PFSK-1 (cell line): Measurements from ENCODE around the gene GNS.

Source experiments
- FOXP2 ChIP-seq: optimal IDR thresholded peaks from 2 replicates; pipeline ENCODE3; 2011; ENCODE audit warnings: borderline replicate concordance, control low read depth, inconsistent platforms; ENCODE audit not compliant: insufficient read depth; ENCODE audit errors: extremely low read length, extremely low read depth
- POLR2AphosphoS5 ChIP-seq: IDR thresholded peaks from 2 replicates; pipeline ENCODE4 v1.6.1; 2012; ENCODE audit warnings: low read depth, mild to moderate bottlenecking, control low read depth, low read length, moderate library complexity
- SIN3A ChIP-seq: IDR thresholded peaks from 2 replicates; pipeline ENCODE4 v1.6.1; 2012; ENCODE audit warnings: mild to moderate bottlenecking, low read length, moderate library complexity, borderline replicate concordance; ENCODE audit not compliant: insufficient read depth
- TAF1 ChIP-seq: IDR thresholded peaks from 2 replicates; pipeline ENCODE4 v1.6.1; 2012; ENCODE audit warnings: low read length, control low read depth, borderline replicate concordance; ENCODE audit not compliant: insufficient read depth
- TF ChIP-seq, protein P1 (sequence below), 2 experiments: IDR thresholded peaks; 2 replicates each; pipeline versions ENCODE4 v1.6.1 to v1.8.0; 2011 to 2012; ENCODE audit warnings: low read depth in 2 of 2, low read length in 2 of 2, control low read depth in 1 of 2, inconsistent platforms in 1 of 2, mild to moderate bottlenecking in 1 of 2, moderate library complexity in 1 of 2; ENCODE audit not compliant: insufficient read depth in 1 of 2

The GNS gene

DNA sequence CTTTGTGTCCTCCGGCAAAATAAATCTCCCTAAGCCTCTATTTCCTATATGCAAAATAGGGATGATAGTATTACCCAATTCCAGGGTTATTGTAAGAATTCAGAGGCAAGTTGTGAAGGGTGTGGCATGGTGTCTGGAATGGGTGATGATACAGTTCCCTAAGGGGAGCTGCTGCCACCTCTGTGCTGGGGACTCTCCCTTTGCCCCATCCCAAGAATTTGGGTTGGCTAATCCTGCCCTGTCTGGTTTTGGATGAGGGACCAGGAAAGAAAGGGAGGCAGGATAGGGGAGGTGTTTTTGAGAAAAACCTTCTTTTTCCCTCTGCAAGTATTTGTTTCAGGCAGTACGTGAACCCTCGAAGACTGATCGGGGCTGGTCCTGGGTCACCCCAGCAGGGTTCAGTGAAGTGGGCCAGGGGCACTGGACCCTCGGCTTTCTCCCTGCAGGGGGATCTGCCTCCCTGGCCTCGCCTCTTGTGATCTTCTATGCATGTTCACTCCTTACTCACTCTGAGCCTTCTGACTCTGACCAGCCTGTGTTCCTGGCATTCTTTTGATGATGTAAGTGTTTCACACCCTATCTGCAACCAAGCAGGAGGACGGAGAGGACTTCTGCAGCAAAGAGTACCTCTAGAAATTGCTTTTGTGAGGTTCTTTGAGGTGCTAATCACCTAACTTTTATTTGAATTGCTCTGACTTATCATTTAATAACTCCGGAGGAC, 88.1 kb downstream of the GNS start:
- TF ChIP-seq SIN3A (no peak), FOXP2 (no peak), POLR2AphosphoS5 (no peak), TAF1 (no peak)
- TF ChIP-seq, protein P1, sequence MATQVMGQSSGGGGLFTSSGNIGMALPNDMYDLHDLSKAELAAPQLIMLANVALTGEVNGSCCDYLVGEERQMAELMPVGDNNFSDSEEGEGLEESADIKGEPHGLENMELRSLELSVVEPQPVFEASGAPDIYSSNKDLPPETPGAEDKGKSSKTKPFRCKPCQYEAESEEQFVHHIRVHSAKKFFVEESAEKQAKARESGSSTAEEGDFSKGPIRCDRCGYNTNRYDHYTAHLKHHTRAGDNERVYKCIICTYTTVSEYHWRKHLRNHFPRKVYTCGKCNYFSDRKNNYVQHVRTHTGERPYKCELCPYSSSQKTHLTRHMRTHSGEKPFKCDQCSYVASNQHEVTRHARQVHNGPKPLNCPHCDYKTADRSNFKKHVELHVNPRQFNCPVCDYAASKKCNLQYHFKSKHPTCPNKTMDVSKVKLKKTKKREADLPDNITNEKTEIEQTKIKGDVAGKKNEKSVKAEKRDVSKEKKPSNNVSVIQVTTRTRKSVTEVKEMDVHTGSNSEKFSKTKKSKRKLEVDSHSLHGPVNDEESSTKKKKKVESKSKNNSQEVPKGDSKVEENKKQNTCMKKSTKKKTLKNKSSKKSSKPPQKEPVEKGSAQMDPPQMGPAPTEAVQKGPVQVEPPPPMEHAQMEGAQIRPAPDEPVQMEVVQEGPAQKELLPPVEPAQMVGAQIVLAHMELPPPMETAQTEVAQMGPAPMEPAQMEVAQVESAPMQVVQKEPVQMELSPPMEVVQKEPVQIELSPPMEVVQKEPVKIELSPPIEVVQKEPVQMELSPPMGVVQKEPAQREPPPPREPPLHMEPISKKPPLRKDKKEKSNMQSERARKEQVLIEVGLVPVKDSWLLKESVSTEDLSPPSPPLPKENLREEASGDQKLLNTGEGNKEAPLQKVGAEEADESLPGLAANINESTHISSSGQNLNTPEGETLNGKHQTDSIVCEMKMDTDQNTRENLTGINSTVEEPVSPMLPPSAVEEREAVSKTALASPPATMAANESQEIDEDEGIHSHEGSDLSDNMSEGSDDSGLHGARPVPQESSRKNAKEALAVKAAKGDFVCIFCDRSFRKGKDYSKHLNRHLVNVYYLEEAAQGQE (IDR thresholded peaks at IDR 0.05; ENCODE audit: insufficient read depth in 1 of 2, low read depth in 2 of 2, low read length in 2 of 2) = no peak

GRCh38 chr12:64670019-64670418, 89.2 kb downstream of the GNS start:
- no peak for TF ChIP-seq SIN3A
- TF ChIP-seq FOXP2 = no peak
- no peak for TF ChIP-seq POLR2AphosphoS5
- no peak for TF ChIP-seq TAF1

- no peak for TF ChIP-seq POLR2AphosphoS5
- TF ChIP-seq, protein P1 (IDR thresholded peaks at IDR 0.05; ENCODE audit: insufficient read depth in 1 of 2, low read depth in 2 of 2, low read length in 2 of 2) = peak; percentile 62 to 76; a peak in 3 of 4 replicates
Observed at GRCh38 chr12:64669270-64669842, 89.8 kb downstream of the GNS start.

DNA sequence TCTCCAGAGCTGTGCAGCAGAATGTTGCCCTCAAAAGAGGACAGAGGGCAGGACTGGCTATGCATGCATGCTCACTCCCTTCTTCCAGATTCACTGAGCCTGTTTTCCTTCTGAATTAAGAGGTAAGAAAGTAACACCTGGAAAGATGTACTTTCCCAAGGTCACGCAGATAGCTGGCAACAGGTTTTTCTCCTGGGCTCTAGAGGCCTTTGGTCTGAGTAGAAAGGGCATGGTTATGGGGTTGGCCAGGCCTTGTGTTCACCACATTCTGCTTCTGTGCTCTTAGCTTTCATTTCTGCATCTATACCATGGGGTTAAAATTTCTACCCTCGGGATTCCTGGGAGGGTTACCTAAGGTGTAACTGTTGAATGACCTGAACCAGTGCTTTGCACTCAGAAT, 91.4 kb downstream of the GNS start:
- TF ChIP-seq TAF1 (no peak), POLR2AphosphoS5 (no peak), SIN3A (no peak), FOXP2 (no peak)
- TF ChIP-seq, protein P1 (IDR thresholded peaks at IDR 0.05; ENCODE audit: insufficient read depth in 1 of 2, low read depth in 2 of 2, low read length in 2 of 2) = no peak

DNA sequence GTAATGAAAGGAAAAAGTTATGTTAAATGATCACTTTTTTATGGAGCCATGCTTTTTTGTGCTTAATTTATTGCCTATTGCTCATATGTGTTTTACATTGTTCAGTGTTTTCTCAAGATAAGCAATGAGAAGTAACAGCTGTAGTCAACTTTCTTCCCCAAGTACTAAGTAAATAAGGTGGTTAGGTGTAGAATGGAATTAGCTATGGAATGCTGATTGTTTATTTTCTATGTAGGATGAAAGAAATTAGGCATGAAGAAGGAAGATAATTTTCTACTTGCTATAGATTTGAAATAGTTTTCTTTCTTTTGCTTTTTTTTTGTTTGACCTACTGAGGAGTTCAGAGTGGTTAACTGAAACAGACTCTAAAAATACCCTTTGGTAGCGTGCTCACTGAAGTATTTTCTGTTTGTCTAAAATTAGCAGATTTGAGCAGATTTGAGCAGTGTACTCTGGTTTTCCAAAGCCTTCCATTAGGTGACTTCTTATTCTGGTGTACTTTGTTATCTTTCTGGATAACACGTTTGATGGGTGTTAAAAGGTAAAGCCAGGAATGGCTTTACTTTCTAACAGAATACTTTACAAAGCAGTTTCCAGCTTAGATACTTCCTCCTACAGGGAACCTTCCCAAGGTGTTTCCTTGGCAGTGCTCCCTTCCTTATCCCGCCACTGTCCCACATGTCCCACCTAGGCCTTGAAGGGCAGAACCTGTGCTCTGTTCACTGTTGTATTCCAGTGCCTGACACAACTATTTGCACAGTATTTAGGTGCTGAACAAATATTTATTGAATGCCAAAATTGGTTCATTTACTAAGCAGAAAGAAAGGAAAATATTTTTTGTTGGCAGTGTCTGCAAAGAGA, 92.9 kb downstream of the GNS start:
- TF ChIP-seq POLR2AphosphoS5 (no peak), SIN3A (no peak), TAF1 (no peak), FOXP2 (no peak)
- TF ChIP-seq, protein P1 (IDR thresholded peaks at IDR 0.05; ENCODE audit: insufficient read depth in 1 of 2, low read depth in 2 of 2, low read length in 2 of 2) = no peak
